ENCODE data around the gene MRTFA.

- TF ChIP-seq FOSL1 (CRISPR knock-in tag; IDR thresholded peaks at IDR 0.05; ENCODE audit: borderline replicate concordance) (no peak), LBX2 (CRISPR knock-in tag; IDR thresholded peaks at IDR 0.05; ENCODE audit: borderline replicate concordance) (no peak)
Observed at GRCh38 chr22:40588726-40589125, 47.8 kb downstream of the MRTFA start.

All from HepG2 (cell line).